IMR-90 (cell line): ENCODE results near the gene SNX27. TPM values are rescaled to one million over a fixed set of nuclear protein-coding genes. Genes with fewer than 3 reads are reported as not detected.

Experiments used
- ATAC-seq: fragments of 200-7000 bp; cut with Tn5 transposase; 2 replicates; pipeline ENCODE4 v1.9.1; 2020; ENCODE audit warnings: low read depth, mild to moderate bottlenecking, moderate library complexity
- BruUV-seq: library from RNA; stranded (reverse); fragments of 400-500 nt; replicated peaks from 2 replicates; lab custom pipeline; 2021; lab: Mats Ljungman, UMichigan
- CTCF ChIA-PET: fragments of 300-600 bp; formaldehyde crosslinking; extraction: SDS; loops from one replicate; lab custom pipeline; 2021; ENCODE audit warnings: antibody characterized with exemption; lab: Yijun Ruan, JAX
- POLR2A ChIA-PET: fragments of 300-600 bp; sonication (Branson Sonifier 250); formaldehyde crosslinking; loops from one replicate; lab custom pipeline; 2022; ENCODE audit warnings: antibody characterized with exemption; ENCODE audit not compliant: unreplicated experiment; lab: Charles Lee
- DNase-seq: peaks from one replicate; pipeline ENCODE4 v3.0.0; 2013
- H2AFZ ChIP-seq: replicated peaks from 2 replicates; pipeline ENCODE3; 2013; ENCODE audit warnings: low read length, mild to moderate bottlenecking; ENCODE audit not compliant: poor library complexity
- H2AK5ac ChIP-seq: 2 replicates; pipeline ENCODE4 v1.6.1; 2013; ENCODE audit warnings: low read depth, low read length, inconsistent platforms
- H2AK9ac ChIP-seq: replicated peaks from 2 replicates; pipeline ENCODE3; 2013; ENCODE audit warnings: mild to moderate bottlenecking, low read depth, low read length, moderate library complexity; ENCODE audit not compliant: poor library complexity
- H2BK120ac ChIP-seq: 2 replicates; pipeline ENCODE4 v1.6.1; 2013; ENCODE audit warnings: low read depth, low read length, inconsistent platforms
- H2BK15ac ChIP-seq: 3 replicates; pipeline ENCODE4 v1.6.1; 2013; ENCODE audit warnings: low read depth, low read length, inconsistent platforms
- H2BK20ac ChIP-seq: 2 replicates; pipeline ENCODE4 v1.6.1; 2013; ENCODE audit warnings: low read depth, mild to moderate bottlenecking, inconsistent platforms, low read length, moderate library complexity
- H2BK5ac ChIP-seq: 2 replicates; pipeline ENCODE4 v1.6.1; 2013; ENCODE audit warnings: mild to moderate bottlenecking, low read depth, low read length, inconsistent platforms; ENCODE audit not compliant: poor library complexity, severe bottlenecking
- H3K14ac ChIP-seq: replicated peaks from 2 replicates; pipeline ENCODE4 v1.6.1; 2013; ENCODE audit warnings: low read depth, low read length, inconsistent platforms
- H3K18ac ChIP-seq: 2 replicates; pipeline ENCODE4 v1.6.1; 2013; ENCODE audit warnings: low read depth, low read length, control low read depth
- H3K23ac ChIP-seq: 2 replicates; pipeline ENCODE4 v1.6.1; 2013; ENCODE audit warnings: low read depth, low read length, inconsistent platforms
- H3K27ac ChIP-seq: 2 replicates; pipeline ENCODE4 v1.5.1; 2013; ENCODE audit warnings: mild to moderate bottlenecking, control low read depth, low read length; ENCODE audit not compliant: insufficient read depth
- H3K27me3 ChIP-seq: 2 replicates; pipeline ENCODE4 v1.6.1; 2013; ENCODE audit warnings: low read length; ENCODE audit not compliant: control insufficient read depth, insufficient read depth
- H3K36me3 ChIP-seq: 2 replicates; pipeline ENCODE4 v1.6.1; 2013; ENCODE audit warnings: low read length, mixed read lengths; ENCODE audit not compliant: control insufficient read depth, insufficient read depth
- H3K4ac ChIP-seq: 2 replicates; pipeline ENCODE4 v1.6.1; 2013; ENCODE audit warnings: low read depth, low read length, inconsistent platforms
- H3K4me1 ChIP-seq: 2 replicates; pipeline ENCODE4 v1.6.1; 2013; ENCODE audit warnings: low read length, mixed read lengths; ENCODE audit not compliant: control insufficient read depth, insufficient read depth
- H3K4me2 ChIP-seq: 2 replicates; pipeline ENCODE4 v1.6.1; 2013; ENCODE audit warnings: low read depth, mild to moderate bottlenecking, control low read depth, low read length, moderate library complexity
- H3K4me3 ChIP-seq: 2 replicates; pipeline ENCODE4 v1.5.1; 2013; ENCODE audit warnings: low read depth, mild to moderate bottlenecking, control low read depth, low read length, moderate library complexity; ENCODE audit not compliant: insufficient read depth
- H3K56ac ChIP-seq: 2 replicates; pipeline ENCODE4 v1.6.1; 2013; ENCODE audit warnings: low read length, inconsistent platforms; ENCODE audit not compliant: insufficient read depth; ENCODE audit errors: extremely low read depth
- H3K79me1 ChIP-seq, 2 experiments: 2 replicates each; pipeline ENCODE4 v1.6.1; 2013; ENCODE audit warnings: low read length in 2 of 2, inconsistent platforms in 1 of 2, low read depth in 1 of 2
- H3K9ac ChIP-seq: 2 replicates; pipeline ENCODE4 v1.6.1; 2013; ENCODE audit warnings: low read depth, low read length, control low read depth
- H3K9me1 ChIP-seq: 2 replicates; pipeline ENCODE4 v1.6.1; 2013; ENCODE audit warnings: low read length, inconsistent platforms; ENCODE audit not compliant: insufficient read depth
- H3K9me3 ChIP-seq: 2 replicates; pipeline ENCODE4 v1.6.1; 2013; ENCODE audit warnings: low read length; ENCODE audit not compliant: control insufficient read depth, insufficient read depth
- H4K20me1 ChIP-seq: 2 replicates; pipeline ENCODE4 v1.6.1; 2013; ENCODE audit warnings: low read length, inconsistent platforms; ENCODE audit not compliant: insufficient read depth
- H4K5ac ChIP-seq: 2 replicates; pipeline ENCODE4 v1.6.1; 2013; ENCODE audit warnings: mild to moderate bottlenecking, low read depth, low read length, control low read depth
- H4K8ac ChIP-seq, 2 experiments: 2 replicates each; pipeline ENCODE4 v1.6.1; 2013; ENCODE audit warnings: low read depth in 2 of 2, low read length in 2 of 2, control low read depth in 1 of 2, inconsistent platforms in 1 of 2
- H4K91ac ChIP-seq: 2 replicates; pipeline ENCODE4 v1.6.1; 2013; ENCODE audit warnings: low read depth, low read length, inconsistent platforms; ENCODE audit not compliant: insufficient read depth
- BHLHE40 ChIP-seq: fragments of 150-350 bp; IDR thresholded peaks from 2 replicates; pipeline ENCODE4 v1.6.1; 2016; ENCODE audit warnings: mild to moderate bottlenecking, low read depth, low read length
- CEBPB ChIP-seq: IDR thresholded peaks from 2 replicates; pipeline ENCODE4 v1.6.1; 2012; ENCODE audit warnings: low read depth, low read length, improper control_type of control experiment
- CHD1 ChIP-seq: IDR thresholded peaks from 2 replicates; pipeline ENCODE4 v1.6.1; 2012; ENCODE audit warnings: low read depth, low read length, improper control_type of control experiment
- CTCF ChIP-seq: conservative IDR thresholded peaks from 2 replicates; pipeline ENCODE4 v1.5.1; 2012; ENCODE audit warnings: mild to moderate bottlenecking, low read depth, low read length, improper control_type of control experiment
- ELK1 ChIP-seq: fragments of 150-350 bp; IDR thresholded peaks from 2 replicates; pipeline ENCODE4 v1.6.1; 2016; ENCODE audit warnings: low read depth, mild to moderate bottlenecking, low read length, moderate library complexity, borderline replicate concordance
- FOS ChIP-seq: fragments of 150-350 bp; IDR thresholded peaks from 2 replicates; pipeline ENCODE4 v1.6.1; 2016; ENCODE audit warnings: low read depth, low read length
- MAFK ChIP-seq: IDR thresholded peaks from 2 replicates; pipeline ENCODE4 v1.6.1; 2012; ENCODE audit warnings: low read depth, low read length, improper control_type of control experiment
- MAZ ChIP-seq: IDR thresholded peaks from 2 replicates; pipeline ENCODE4 v1.6.1; 2012; ENCODE audit warnings: low read depth, mild to moderate bottlenecking, low read length, improper control_type of control experiment, moderate library complexity, borderline replicate concordance
- MXI1 ChIP-seq: IDR thresholded peaks from 2 replicates; pipeline ENCODE4 v1.6.1; 2012; ENCODE audit warnings: low read depth, mild to moderate bottlenecking, low read length, moderate library complexity, borderline replicate concordance
- NFE2L2 ChIP-seq: fragments of 150-350 bp; IDR thresholded peaks from 2 replicates; pipeline ENCODE4 v1.6.1; 2016; ENCODE audit warnings: low read depth, mild to moderate bottlenecking, low read length
- POLR2A ChIP-seq: IDR thresholded peaks from 2 replicates; pipeline ENCODE4 v1.6.1; 2012; ENCODE audit warnings: mild to moderate bottlenecking, low read depth, low read length
- RAD21 ChIP-seq: IDR thresholded peaks from 2 replicates; pipeline ENCODE4 v1.6.1; 2012; ENCODE audit warnings: low read length, improper control_type of control experiment
- RCOR1 ChIP-seq: IDR thresholded peaks from 2 replicates; pipeline ENCODE4 v1.6.1; 2012; ENCODE audit warnings: mild to moderate bottlenecking, low read length, improper control_type of control experiment; ENCODE audit not compliant: insufficient replicate concordance
- RFX5 ChIP-seq: IDR thresholded peaks from 2 replicates; pipeline ENCODE4 v1.8.0; 2012; ENCODE audit warnings: low read depth, mild to moderate bottlenecking, low read length, moderate library complexity
- SMC3 ChIP-seq: fragments of 150-350 bp; IDR thresholded peaks from 2 replicates; pipeline ENCODE4 v1.6.1; 2016; ENCODE audit warnings: low read depth, mild to moderate bottlenecking, antibody characterized with exemption, low read length, moderate library complexity
- USF2 ChIP-seq: fragments of 150-350 bp; IDR thresholded peaks from 2 replicates; pipeline ENCODE4 v1.6.1; 2017; ENCODE audit warnings: mild to moderate bottlenecking, antibody characterized with exemption, low read length, low read depth
- WGBS, 2 experiments: methylation state at CpG; one replicate each; pipeline versions ENCODE4 v1.1.5 to v1.1.7; 2013; ENCODE audit warnings: missing lambda C conversion rate in 2 of 2; ENCODE audit not compliant: insufficient read length in 1 of 2; ENCODE audit errors: extremely low coverage in 2 of 2; 5-methylcytosine and 5-hydroxymethylcytosine counted together
- dilution Hi-C: fragments of 300-500 bp; cut with HindIII; formaldehyde crosslinking; loops from one replicate; pipeline ENCODE4 v1.14.3; 2018; ENCODE audit warnings: low sequenced_read_pairs; ENCODE audit not compliant: unreplicated experiment
- in situ Hi-C: fragments of 300-500 bp; cut with MboI; formaldehyde crosslinking; loops from 3 replicates; pipeline ENCODE4 v1.14.3; 2019; ENCODE audit warnings: low sequenced_read_pairs, inconsistent platforms, mixed read lengths
- intact Hi-C: fragments of 100-400 bp; cut with micrococcal nuclease; formaldehyde crosslinking; loops from 2 replicates; pipeline ENCODE4 v1.10.0; 2022
- polyA plus RNA-seq, 3 experiments: library from polyadenylated mRNA; depleted of rRNA; stranded (reverse); fragments of >200 nt; gene quantifications; 2 replicates each; pipeline ENCODE4 v1.2.3, GENCODE V29; 2012; ENCODE audit warnings: low replicate concordance in 1 of 3
- total RNA-seq: library from RNA; depleted of rRNA; stranded (reverse); fragments of >200 nt; gene quantifications from 2 replicates; pipeline ENCODE4 v1.2.3, GENCODE V29; 2012

The SNX27 gene
- total and polyA plus RNA-seq, 2 of the 4 experiments (the other 2 are of a cell fraction), result 12.3 to 25.6 TPM

GRCh38 chr1:151668090-151668489, 56.2 kb downstream of the SNX27 start:
- H2BK120ac ChIP-seq, result no peak overlapping the region
- H2BK5ac ChIP-seq, result no peak overlapping the region
- H3K23ac ChIP-seq, result no peak overlapping the region
- H4K5ac ChIP-seq, result no peak overlapping the region
- in situ Hi-C loops (no loop called here), intact Hi-C loops (no loop called here), dilution Hi-C loops (no loop called here)
- H2AK9ac ChIP-seq, result no peak overlapping the region
- no peak overlapping the region for H3K4me3 ChIP-seq
- H3K27me3 ChIP-seq, result no peaks in the 10 kb centered on the region
- ChIA-PET POLR2A (no interaction called here), CTCF (interaction anchor here (1.3 kb wide), 1 partner anchor 29 kb away, joined by 3 read pairs; no protein-coding TSS in a partner anchor)
- no peak overlapping the region for H3K27ac ChIP-seq
- H3K4me1 ChIP-seq, result no peaks in the 10 kb centered on the region
- H2BK15ac ChIP-seq, result no peak overlapping the region
- H3K4ac ChIP-seq, result no peak overlapping the region
- no peaks in the 10 kb centered on the region for H4K20me1 ChIP-seq
- no TSS peak for BruUV-seq
- H4K8ac ChIP-seq, result no peak overlapping the region
- H3K9ac ChIP-seq, result no peak overlapping the region
- no peak for TF ChIP-seq POLR2A
- TF ChIP-seq CTCF, result no peak
- TF ChIP-seq MXI1, result no peak
- TF ChIP-seq USF2, result no peak
- TF ChIP-seq MAFK, result no peak
- TF ChIP-seq BHLHE40, result no peak
- TF ChIP-seq NFE2L2, result no peak
- no peak for TF ChIP-seq CEBPB
- TF ChIP-seq RAD21, result no peak
- no peak for TF ChIP-seq RCOR1
- no peak for TF ChIP-seq CHD1
- TF ChIP-seq RFX5, result no peak
- no peak for TF ChIP-seq SMC3
- no peak for TF ChIP-seq ELK1
- no peak for TF ChIP-seq FOS
- no peak for TF ChIP-seq MAZ
- no peak overlapping the region for H3K18ac ChIP-seq
- no peak overlapping the region for H3K14ac ChIP-seq
- H3K79me1 ChIP-seq, result peaks cover 4 to 5% of the 10 kb centered on the region in 2 experiments; a peak in 2 of 4 replicates
- no CpG with 5 or more reads among the region's 3 CpGs for WGBS, 2 experiments
- ATAC-seq (no peak), DNase-seq (no peak)
- H3K4me2 ChIP-seq, result no peak overlapping the region
- peaks cover 2% of the 10 kb centered on the region; the same call in 1 of the 2 replicates for H3K9me3 ChIP-seq
- H3K9me1 ChIP-seq, result no peaks in the 10 kb centered on the region
- no peak overlapping the region for H2BK20ac ChIP-seq
- H2AFZ ChIP-seq, result no peak overlapping the region
- no peak overlapping the region for H2AK5ac ChIP-seq
- H3K56ac ChIP-seq, result no peak overlapping the region
- no peak overlapping the region for H4K91ac ChIP-seq
- H3K36me3 ChIP-seq, result peaks cover 5% of the 10 kb centered on the region
